Right hindlimb (tissue), 1 donor: ENCODE data around the gene DUSP16.
"Not testable (repeated sequence)": the region's sequence is repeated elsewhere in the genome, so short reads cannot be mapped to it uniquely, and the experiment has no call there.

Source experiments
- DNase-seq: peaks from one replicate; pipeline ENCODE4 v3.0.0-alpha.2; 2018

Gene DUSP16

GRCh38 chr12:12583510-12584178, 21.0 kb upstream of the DUSP16 start:
- DNase-seq: no peak

- DNase-seq: no peak
These were observed 20.2 kb upstream of the DUSP16 start for GRCh38 chr12:12582895-12583303.

GRCh38 chr12:12582193-12582881, 19.7 kb upstream of the DUSP16 start:
- DNase-seq: no peak

- DNase-seq: not testable (repeated sequence)
These were observed 18.1 kb upstream of the DUSP16 start for GRCh38 chr12:12580716-12581115.

- no peak for DNase-seq
These were observed 15.1 kb upstream of the DUSP16 start for GRCh38 chr12:12577786-12578185.

GRCh38 chr12:12572659-12573058, 10.0 kb upstream of the DUSP16 start:
- DNase-seq: no peak

- not testable (repeated sequence) for DNase-seq
These were observed 3.3 kb upstream of the DUSP16 start for GRCh38 chr12:12565971-12566370.

- DNase-seq: no peak
These were observed 2.2 kb upstream of the DUSP16 start for GRCh38 chr12:12564911-12565310.

GRCh38 chr12:12563290-12563928, 746 bp upstream of the DUSP16 start:
- DNase-seq: no peak

GRCh38 chr12:12562016-12562483, 613 bp downstream of the DUSP16 start:
- DNase-seq: peak; percentile 50

- peak; percentile 78 for DNase-seq
These were observed 1.2 kb downstream of the DUSP16 start for GRCh38 chr12:12561371-12562015.

- DNase-seq: peak; percentile 27
These were observed 1.9 kb downstream of the DUSP16 start for GRCh38 chr12:12560587-12561370.

- DNase-seq: no peak
These were observed 2.9 kb downstream of the DUSP16 start for GRCh38 chr12:12559719-12560296.

- no peak for DNase-seq
These were observed 4.4 kb downstream of the DUSP16 start for GRCh38 chr12:12558291-12558690.

- DNase-seq: no peak
These were observed 4.9 kb downstream of the DUSP16 start for GRCh38 chr12:12557733-12558132.

GRCh38 chr12:12555656-12556055, 7.0 kb downstream of the DUSP16 start:
- no peak for DNase-seq

GRCh38 chr12:12553208-12553785, 9.4 kb downstream of the DUSP16 start:
- no peak for DNase-seq

GRCh38 chr12:12551115-12551514, 11.5 kb downstream of the DUSP16 start:
- no peak for DNase-seq

- no peak for DNase-seq
These were observed 12.4 kb downstream of the DUSP16 start for GRCh38 chr12:12550277-12550676.

- DNase-seq: no peak
These were observed 13.2 kb downstream of the DUSP16 start for GRCh38 chr12:12549426-12549825.

GRCh38 chr12:12548713-12549112, 13.9 kb downstream of the DUSP16 start:
- DNase-seq: no peak

- no peak for DNase-seq
These were observed 16.3 kb downstream of the DUSP16 start for GRCh38 chr12:12546314-12546772.
